Choroid plexus epithelial cell (primary cell): ENCODE data around the gene LRRC46.
A peak's percentile ranks its signal among the peaks of the same experiment; 100 is the strongest.

Experiments
- DNase-seq: peaks from one replicate; pipeline ENCODE4 v3.0.0-alpha.2; 2010; ENCODE audit warnings: low read depth
- H3K4me3 ChIP-seq: 2 replicates; pipeline ENCODE4 v1.5.1; 2011; ENCODE audit warnings: low read depth, mild to moderate bottlenecking, control low read depth, low read length, moderate library complexity
- TF ChIP-seq, protein P1 (sequence below): conservative IDR thresholded peaks from 2 replicates; pipeline ENCODE4 v1.5.1; 2011; ENCODE audit warnings: low read depth, mild to moderate bottlenecking, control low read depth, inconsistent platforms, low read length, moderate library complexity

Gene LRRC46

DNA sequence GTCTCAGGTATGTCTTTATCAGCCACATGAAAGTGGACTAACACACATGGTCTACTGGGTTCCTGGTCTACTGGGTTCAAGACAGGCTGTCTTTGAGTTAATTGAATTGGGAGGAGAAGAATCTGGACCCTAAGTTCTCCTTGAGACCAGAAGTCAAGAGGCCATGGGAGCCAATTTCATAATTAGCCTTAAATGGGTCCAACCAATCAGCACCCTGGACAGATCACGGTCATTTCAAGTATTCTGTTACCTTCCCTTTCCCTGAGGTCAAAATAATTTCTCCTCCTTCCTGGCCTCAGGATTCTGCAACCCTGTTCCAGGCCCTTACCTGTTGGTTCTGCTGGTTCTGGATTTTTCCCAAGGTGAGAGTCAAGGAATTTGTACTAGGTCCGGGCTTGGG lies 33.7 kb upstream of the LRRC46 start:
- no peak for DNase-seq
- H3K4me3 ChIP-seq: no peak overlapping the region
- TF ChIP-seq, protein P1, sequence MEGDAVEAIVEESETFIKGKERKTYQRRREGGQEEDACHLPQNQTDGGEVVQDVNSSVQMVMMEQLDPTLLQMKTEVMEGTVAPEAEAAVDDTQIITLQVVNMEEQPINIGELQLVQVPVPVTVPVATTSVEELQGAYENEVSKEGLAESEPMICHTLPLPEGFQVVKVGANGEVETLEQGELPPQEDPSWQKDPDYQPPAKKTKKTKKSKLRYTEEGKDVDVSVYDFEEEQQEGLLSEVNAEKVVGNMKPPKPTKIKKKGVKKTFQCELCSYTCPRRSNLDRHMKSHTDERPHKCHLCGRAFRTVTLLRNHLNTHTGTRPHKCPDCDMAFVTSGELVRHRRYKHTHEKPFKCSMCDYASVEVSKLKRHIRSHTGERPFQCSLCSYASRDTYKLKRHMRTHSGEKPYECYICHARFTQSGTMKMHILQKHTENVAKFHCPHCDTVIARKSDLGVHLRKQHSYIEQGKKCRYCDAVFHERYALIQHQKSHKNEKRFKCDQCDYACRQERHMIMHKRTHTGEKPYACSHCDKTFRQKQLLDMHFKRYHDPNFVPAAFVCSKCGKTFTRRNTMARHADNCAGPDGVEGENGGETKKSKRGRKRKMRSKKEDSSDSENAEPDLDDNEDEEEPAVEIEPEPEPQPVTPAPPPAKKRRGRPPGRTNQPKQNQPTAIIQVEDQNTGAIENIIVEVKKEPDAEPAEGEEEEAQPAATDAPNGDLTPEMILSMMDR: no peak

DNA sequence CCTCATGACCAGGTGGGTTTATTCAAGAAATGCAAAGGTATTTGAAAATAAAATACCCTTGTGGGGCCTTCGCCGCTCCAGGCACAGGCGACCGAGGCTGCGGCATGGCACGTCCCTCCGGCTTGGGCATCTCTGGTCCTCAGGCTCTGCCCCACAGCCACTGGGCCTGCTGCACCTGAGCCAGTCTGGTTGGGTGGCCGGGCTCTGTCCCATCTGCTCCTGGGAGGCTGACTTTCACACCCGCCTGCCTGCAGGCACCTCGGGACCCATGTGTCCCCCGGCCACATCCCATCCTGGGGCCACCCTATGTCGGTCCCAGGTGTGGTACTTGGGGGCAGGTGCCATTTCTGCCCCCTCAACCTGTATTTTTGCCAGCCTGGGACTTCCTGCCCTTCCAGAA lies 30.8 kb upstream of the LRRC46 start:
- TF ChIP-seq, protein P1: no peak
- H3K4me3 ChIP-seq: no peak overlapping the region

DNA sequence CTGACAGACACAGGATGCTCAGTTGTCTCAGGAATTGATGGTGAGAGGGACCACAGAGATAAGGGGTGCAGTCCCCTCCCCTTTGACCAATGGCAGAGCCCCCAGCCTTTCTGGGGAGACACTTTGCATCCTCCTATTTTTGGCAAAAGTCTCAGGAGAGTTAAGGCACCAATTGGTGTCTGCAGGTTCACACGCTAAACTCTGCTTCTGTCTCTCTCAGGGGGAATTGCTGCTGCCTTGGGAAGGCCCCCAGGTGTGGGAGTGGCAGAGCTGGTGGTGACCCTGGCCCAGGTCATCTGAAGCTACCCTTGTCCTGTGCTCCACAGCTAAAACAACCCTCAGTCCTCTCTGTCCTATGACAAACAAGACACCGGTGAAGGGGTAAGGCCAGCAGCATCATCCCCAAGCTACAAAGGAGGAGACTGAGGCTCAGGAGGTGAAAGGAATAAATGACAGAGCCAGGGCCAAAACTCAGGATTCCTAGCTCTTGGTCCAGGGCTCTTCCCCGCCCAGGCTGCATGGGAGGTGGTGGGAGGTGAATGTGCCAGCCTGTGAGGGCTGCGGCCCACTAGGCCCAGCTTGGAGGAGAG lies 30.2 kb upstream of the LRRC46 start:
- TF ChIP-seq, protein P1: no peak
- DNase-seq: no peak
- no peak overlapping the region for H3K4me3 ChIP-seq

More for the DNA sequence above, 30.8 kb upstream of the LRRC46 start:
- no peak for DNase-seq

DNA sequence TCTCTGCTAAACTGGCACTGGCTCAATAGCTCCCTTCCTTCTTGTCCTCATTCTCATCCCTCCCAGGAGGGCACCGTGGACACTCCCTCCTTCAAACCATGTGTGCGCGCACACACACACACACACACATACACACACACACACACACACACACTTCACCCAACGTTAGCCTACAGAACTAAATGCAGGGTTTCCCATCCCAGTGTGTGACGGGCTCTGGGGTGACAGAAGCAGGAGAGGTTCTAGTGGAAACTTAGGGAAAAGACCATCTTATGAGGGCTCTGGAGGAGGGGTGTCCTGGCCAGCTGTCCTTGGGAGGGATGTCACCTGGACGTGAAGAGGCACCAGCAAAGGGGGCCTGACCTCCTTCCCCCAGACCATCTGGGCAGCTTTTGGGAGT lies 29.6 kb upstream of the LRRC46 start:
- H3K4me3 ChIP-seq: no peak overlapping the region
- TF ChIP-seq, protein P1: no peak
- no peak for DNase-seq

DNA sequence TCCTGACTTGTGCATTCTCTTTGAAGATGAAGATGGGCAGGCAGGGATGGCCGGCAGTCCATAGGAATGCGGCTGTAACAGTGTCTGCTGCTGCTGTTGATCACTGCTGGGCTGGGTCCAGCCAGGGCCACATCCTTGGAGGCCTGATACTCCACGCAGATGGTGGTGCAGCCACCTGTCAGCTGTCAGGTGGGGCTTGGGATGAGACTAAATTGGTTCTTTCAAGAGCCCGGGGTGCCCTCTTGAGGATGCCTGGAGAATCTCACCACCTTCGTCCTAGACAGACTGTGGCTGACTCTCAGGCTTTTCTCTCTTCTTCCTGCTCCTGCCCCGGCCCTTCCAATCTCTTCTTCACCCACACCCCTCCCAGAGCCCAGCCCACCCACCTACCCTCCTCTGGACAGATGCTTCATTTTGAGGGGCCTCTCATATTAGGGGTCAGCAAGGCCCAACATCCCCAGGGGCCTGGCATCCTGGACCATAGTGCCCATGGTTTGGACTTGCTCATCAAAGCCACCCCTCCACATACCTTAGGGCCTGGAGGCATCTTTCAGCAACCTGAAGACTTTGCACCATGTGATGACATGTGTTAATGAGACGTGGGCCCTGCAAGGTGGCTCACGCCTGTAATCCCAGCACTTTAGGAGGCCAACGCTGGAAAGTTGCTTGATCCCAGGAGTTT lies 29.0 kb upstream of the LRRC46 start:
- TF ChIP-seq, protein P1: peak; percentile 79
- DNase-seq: peak; percentile 75
- no peak overlapping the region for H3K4me3 ChIP-seq

DNA sequence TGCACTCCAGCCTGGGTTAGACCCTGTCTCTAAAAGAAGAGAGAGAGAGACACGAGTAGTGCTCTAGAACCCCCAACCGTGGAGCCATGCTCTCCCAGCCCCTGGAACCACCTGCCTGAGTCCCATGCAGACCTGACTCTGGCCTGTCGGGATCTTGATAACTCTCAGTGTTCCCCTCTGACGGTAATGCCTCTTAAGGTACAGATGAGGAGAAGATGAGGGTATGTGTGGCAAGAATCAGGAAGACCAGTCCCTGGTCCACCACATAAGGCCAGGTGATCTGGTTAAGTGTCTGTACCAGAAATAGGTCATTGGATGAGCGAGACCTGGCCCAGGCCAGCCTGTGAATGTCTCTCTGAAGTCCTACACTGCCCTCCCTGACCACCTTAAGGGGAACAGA lies 28.3 kb upstream of the LRRC46 start:
- H3K4me3 ChIP-seq: no peak overlapping the region
- no peak for DNase-seq
- TF ChIP-seq, protein P1: no peak

DNA sequence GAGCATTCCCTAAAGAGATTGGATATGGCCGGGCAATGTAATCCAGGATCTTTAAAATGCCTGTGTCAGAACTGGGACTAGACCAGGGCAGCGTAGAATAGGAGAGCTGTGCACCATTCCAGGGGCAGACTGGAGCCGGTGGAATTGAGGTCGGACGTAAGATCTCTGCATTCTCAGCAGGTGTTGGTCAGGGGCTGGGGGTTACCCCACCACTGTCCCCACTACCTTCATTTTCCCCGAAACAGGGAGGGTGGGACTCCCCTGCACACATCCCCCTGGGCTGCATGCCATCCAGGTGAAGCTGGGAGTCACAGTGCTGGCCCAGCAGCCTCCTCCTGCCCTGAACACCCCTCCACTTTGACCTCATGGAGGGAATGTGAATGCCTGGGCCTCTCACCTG lies 27.7 kb upstream of the LRRC46 start:
- TF ChIP-seq, protein P1: no peak
- DNase-seq: no peak
- H3K4me3 ChIP-seq: no peak overlapping the region
